Smooth muscle cell (in vitro differentiated cells): Measurements from ENCODE around the gene TMEM80. TPM values are rescaled to one million over a fixed set of nuclear protein-coding genes. Genes with fewer than 3 reads are reported as not detected.

ENCODE experiments used
- DNase-seq: peaks from one replicate; lab custom pipeline; 2025; ENCODE audit not compliant: unreplicated experiment; lab: John Stamatoyannopoulos, UW
- H2AFZ ChIP-seq: fragments of 200-600 bp; sonication (generic); 2 replicates; pipeline ENCODE4 v1.6.0; 2016; ENCODE audit warnings: antibody characterized with exemption, low read depth, mild to moderate bottlenecking
- H3F3A ChIP-seq: fragments of 200-600 bp; sonication (generic); 2 replicates; pipeline ENCODE4 v1.6.0; 2017; ENCODE audit warnings: antibody characterized with exemption, low read depth
- H3K27ac ChIP-seq: fragments of 200-600 bp; sonication (generic); 2 replicates; pipeline ENCODE4 v1.5.1; 2016; ENCODE audit warnings: low read depth, mild to moderate bottlenecking
- H3K27me3 ChIP-seq: fragments of 200-600 bp; sonication (generic); 2 replicates; pipeline ENCODE4 v1.6.1; 2016; ENCODE audit warnings: low read depth, mild to moderate bottlenecking
- H3K36me3 ChIP-seq: fragments of 200-600 bp; sonication (generic); 2 replicates; pipeline ENCODE4 v1.5.1; 2016; ENCODE audit warnings: low read depth
- H3K4me1 ChIP-seq: fragments of 200-600 bp; sonication (generic); 2 replicates; pipeline ENCODE4 v1.5.1; 2016; ENCODE audit warnings: low read depth
- H3K4me2 ChIP-seq: fragments of 200-600 bp; sonication (generic); 2 replicates; pipeline ENCODE4 v1.6.0; 2016; ENCODE audit warnings: mild to moderate bottlenecking
- H3K4me3 ChIP-seq: fragments of 200-600 bp; sonication (generic); 2 replicates; pipeline ENCODE4 v1.5.1; 2016; ENCODE audit warnings: mild to moderate bottlenecking
- H3K79me2 ChIP-seq: fragments of 200-600 bp; sonication (generic); 2 replicates; pipeline ENCODE4 v1.6.0; 2016; ENCODE audit warnings: low read depth, mild to moderate bottlenecking
- H3K9ac ChIP-seq: fragments of 200-600 bp; sonication (generic); 2 replicates; pipeline ENCODE4 v1.6.0; 2016; ENCODE audit warnings: low read depth
- H3K9me3 ChIP-seq: fragments of 200-600 bp; sonication (generic); replicated peaks from 2 replicates; pipeline ENCODE4 v1.5.1; 2016; ENCODE audit warnings: low read depth
- H4K20me1 ChIP-seq: fragments of 200-600 bp; sonication (generic); 2 replicates; pipeline ENCODE4 v1.6.0; 2016; ENCODE audit warnings: low read depth
- CTCF ChIP-seq: fragments of 200-600 bp; sonication (generic); IDR thresholded peaks from 2 replicates; pipeline ENCODE4 v1.5.1; 2017; ENCODE audit warnings: borderline replicate concordance, mild to moderate bottlenecking, antibody characterized with exemption; ENCODE audit not compliant: insufficient read depth, poor library complexity, severe bottlenecking
- WGBS: methylation state at CpG from one replicate; pipeline ENCODE4 v1.1.7; 2016; ENCODE audit warnings: low lambda C conversion rate; 5-methylcytosine and 5-hydroxymethylcytosine counted together
- polyA plus RNA-seq: library from polyadenylated mRNA; unstranded; fragments of >200 nt; fragmentation: Nextera tagmentation; extraction: Ambion mirVana; gene quantifications from 2 replicates; pipeline ENCODE4 v1.2.1, GENCODE V29; 2016
- total RNA-seq: library from RNA; depleted of rRNA; stranded (reverse); fragments of >200 nt; gene quantifications from 2 replicates; pipeline ENCODE4 v1.2.3, GENCODE V29; 2014

Gene TMEM80
- total and polyA plus RNA-seq, 2 experiments from 2014 or later: 5.5 to 14.3 TPM

GRCh38 chr11:745428-745827 lies 49.8 kb downstream of the TMEM80 start:
- Histone ChIP-seq H3K4me1 (peaks cover 13% of the 10 kb centered on the region), H3K9ac (no peak overlapping the region), H3F3A (peaks cover 3% of the 10 kb centered on the region), H3K27ac (no peak overlapping the region), H3K4me2 (no peak overlapping the region), H4K20me1 (peaks cover 24% of the 10 kb centered on the region), H3K4me3 (no peak overlapping the region), H3K27me3 (no peaks in the 10 kb centered on the region), H2AFZ (no peak overlapping the region), H3K36me3 (no peaks in the 10 kb centered on the region), H3K79me2 (peaks cover 32% of the 10 kb centered on the region), H3K9me3 (no peaks in the 10 kb centered on the region)
- no peak for DNase-seq
- no peak for TF ChIP-seq CTCF
- 88% methylated on average over 1 of the region's 1 CpG for WGBS

GRCh38 chr11:746289-747157 lies 50.9 kb downstream of the TMEM80 start:
- Histone ChIP-seq H4K20me1 (peaks cover 35% of the 10 kb centered on the region), H3K4me3 (peak overlapping the region; percentile 95), H3F3A (peaks cover 3% of the 10 kb centered on the region), H3K4me1 (peaks cover 13% of the 10 kb centered on the region), H3K27ac (peak overlapping the region; percentile 46), H3K9ac (peak overlapping the region; percentile 25), H3K36me3 (no peaks in the 10 kb centered on the region), H2AFZ (peak overlapping the region; percentile 79), H3K9me3 (no peaks in the 10 kb centered on the region), H3K79me2 (peaks cover 43% of the 10 kb centered on the region), H3K27me3 (no peaks in the 10 kb centered on the region), H3K4me2 (peak overlapping the region; percentile 98)
- no peak for DNase-seq
- no peak for TF ChIP-seq CTCF
- WGBS: 19% methylated on average over 46 of the region's 46 CpGs

GRCh38 chr11:747158-748006 lies 51.8 kb downstream of the TMEM80 start, which contains the start of gene TALDO1:
TSS of gene TALDO1 (plus strand) at chr11:747464. CDS start at chr11:747482, 18 bp downstream.
- under 1% methylated on average over 91 of the region's 112 CpGs for WGBS
- H3K79me2 ChIP-seq: peaks cover 51% of the 10 kb centered on the region
- H4K20me1 ChIP-seq: peaks cover 42% of the 10 kb centered on the region
- H3K9me3 ChIP-seq: no peaks in the 10 kb centered on the region
- peak within 1 kb of the TSS; percentile 89 for H3K9ac ChIP-seq
- peak within 1 kb of the TSS; percentile 86 for H2AFZ ChIP-seq
- H3K4me1 ChIP-seq: peaks cover 13% of the 10 kb centered on the region
- TF ChIP-seq CTCF: peak; percentile 10
- H3K36me3 ChIP-seq: no peaks in the 10 kb centered on the region
- peak within 1 kb of the TSS; percentile 46 for H3K27ac ChIP-seq
- H3K4me2 ChIP-seq: peak within 1 kb of the TSS; percentile 98
- no peaks in the 10 kb centered on the region for H3K27me3 ChIP-seq
- H3F3A ChIP-seq: peaks cover 3% of the 10 kb centered on the region
- peak; percentile 66 for DNase-seq
- peak within 1 kb of the TSS; percentile 95 for H3K4me3 ChIP-seq
